GM23338 (cell line): ENCODE data around the gene CGNL1.

Source experiments
- EZH2 ChIP-seq: fragments of 200-600 bp; sonication (generic); IDR thresholded peaks from one replicate; pipeline ENCODE4 v1.8.0; 2017; ENCODE audit warnings: antibody characterized with exemption, mild to moderate bottlenecking, low read depth; ENCODE audit not compliant: unreplicated experiment
- EZH2phosphoT487 ChIP-seq: fragments of 200-600 bp; sonication (generic); IDR thresholded peaks from one replicate; pipeline ENCODE4 v1.8.1; 2018; ENCODE audit warnings: antibody characterized with exemption; ENCODE audit not compliant: unreplicated experiment
- POLR2AphosphoS5 ChIP-seq: IDR thresholded peaks from 2 replicates; pipeline ENCODE4 v1.6.1; 2016; ENCODE audit warnings: antibody characterized with exemption, low read depth
- TF ChIP-seq, protein P1 (sequence below), 2 experiments: fragments of 200-600 bp in 1 of 2; sonication (generic) in 1 of 2; conservative IDR thresholded peaks; 2 replicates each; pipeline versions ENCODE4 v1.5.1 to v1.6.1; 2016 to 2017; ENCODE audit warnings: antibody characterized with exemption in 2 of 2, low read depth in 2 of 2, mild to moderate bottlenecking in 2 of 2, moderate library complexity in 1 of 2

DNA sequence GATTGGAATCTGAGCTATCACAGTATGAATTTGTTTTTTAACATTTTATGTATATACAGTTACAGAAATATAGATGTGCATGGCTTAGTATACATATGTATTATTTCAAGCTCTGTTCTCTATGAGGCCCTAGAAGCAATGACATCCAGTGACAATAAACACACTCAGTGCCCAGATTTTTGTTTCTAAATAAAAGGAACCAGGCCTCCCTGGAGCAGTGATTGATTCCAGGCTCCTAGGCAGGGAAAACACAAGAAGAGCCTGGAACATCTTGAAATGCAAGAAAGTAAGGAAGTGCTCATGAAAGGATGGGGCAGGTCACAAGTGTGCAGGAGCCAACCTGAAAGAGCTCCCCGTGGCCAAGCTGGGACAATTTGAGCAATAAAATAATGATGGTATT, 18.5 kb upstream of the CGNL1 start:
- TF ChIP-seq, protein P1, sequence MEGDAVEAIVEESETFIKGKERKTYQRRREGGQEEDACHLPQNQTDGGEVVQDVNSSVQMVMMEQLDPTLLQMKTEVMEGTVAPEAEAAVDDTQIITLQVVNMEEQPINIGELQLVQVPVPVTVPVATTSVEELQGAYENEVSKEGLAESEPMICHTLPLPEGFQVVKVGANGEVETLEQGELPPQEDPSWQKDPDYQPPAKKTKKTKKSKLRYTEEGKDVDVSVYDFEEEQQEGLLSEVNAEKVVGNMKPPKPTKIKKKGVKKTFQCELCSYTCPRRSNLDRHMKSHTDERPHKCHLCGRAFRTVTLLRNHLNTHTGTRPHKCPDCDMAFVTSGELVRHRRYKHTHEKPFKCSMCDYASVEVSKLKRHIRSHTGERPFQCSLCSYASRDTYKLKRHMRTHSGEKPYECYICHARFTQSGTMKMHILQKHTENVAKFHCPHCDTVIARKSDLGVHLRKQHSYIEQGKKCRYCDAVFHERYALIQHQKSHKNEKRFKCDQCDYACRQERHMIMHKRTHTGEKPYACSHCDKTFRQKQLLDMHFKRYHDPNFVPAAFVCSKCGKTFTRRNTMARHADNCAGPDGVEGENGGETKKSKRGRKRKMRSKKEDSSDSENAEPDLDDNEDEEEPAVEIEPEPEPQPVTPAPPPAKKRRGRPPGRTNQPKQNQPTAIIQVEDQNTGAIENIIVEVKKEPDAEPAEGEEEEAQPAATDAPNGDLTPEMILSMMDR (conservative IDR thresholded peaks at IDR 0.05; ENCODE audit: low read depth in 2 of 2), result no peak
- TF ChIP-seq POLR2AphosphoS5 (no peak), EZH2 (no peak), EZH2phosphoT487 (no peak)
